ENCODE data around the gene XPO5. TPM values are rescaled to one million over a fixed set of nuclear protein-coding genes. Genes with fewer than 3 reads are reported as not detected.
A peak's percentile ranks its signal among the peaks of the same experiment; 100 is the strongest.

The XPO5 gene
- total RNA-seq, 1 experiment from 2014 or later, result 114 TPM

GRCh38 chr6:43492673-43493072 is 83.2 kb downstream of the XPO5 start:
- Histone ChIP-seq H3K79me2 (ENCODE audit: insufficient read depth, low read length) (no peaks in the 10 kb centered on the region; the same call in 1 of the 2 replicates), H3K23me2 (ENCODE audit: insufficient read length, low read depth, low read length, poor library complexity, severe bottlenecking) (no peaks in the 10 kb centered on the region), H3K23ac (ENCODE audit: insufficient read length, low read depth, low read length) (no peak overlapping the region), H2BK15ac (ENCODE audit: low read depth, low read length) (no peak overlapping the region), H2BK20ac (ENCODE audit: low read depth, low read length, poor library complexity, severe bottlenecking) (no peak overlapping the region), H4K91ac (ENCODE audit: insufficient read length, low read depth, low read length) (no peak overlapping the region), H3K79me1 (ENCODE audit: insufficient read depth, low read depth, low read length, poor library complexity, severe bottlenecking) (peaks cover 11% of the 10 kb centered on the region), H3T11ph (ENCODE audit: low read length) (no peak overlapping the region), H3K4me1 (ENCODE audit: insufficient read depth, low read length) (peaks cover 6% of the 10 kb centered on the region; the same call in 1 of the 2 replicates), H3K27me3 (ENCODE audit: insufficient read depth, low read length) (no peaks in the 10 kb centered on the region), H4K8ac (replicated peaks; ENCODE audit: insufficient read length, low read depth, low read length) (no peak overlapping the region), H2BK5ac (ENCODE audit: insufficient read length, low read length) (no peak overlapping the region), H4K20me1 (ENCODE audit: control insufficient read depth, insufficient read depth, insufficient read length) (peaks cover 2% of the 10 kb centered on the region), H2AFZ (ENCODE audit: low read length) (no peak overlapping the region), H3K4me2 (ENCODE audit: insufficient read depth, insufficient read length, low read length) (no peak overlapping the region), H2AK5ac (ENCODE audit: insufficient read length, low read length) (no peak overlapping the region), H3K4ac (ENCODE audit: low read depth, low read length) (no peak overlapping the region), H2BK12ac (ENCODE audit: insufficient read length, low read depth, low read length) (no peak overlapping the region), H3K27ac (ENCODE audit: insufficient read length, low read depth, low read length) (no peak overlapping the region), H4K5ac (ENCODE audit: insufficient read length, low read depth, low read length) (no peak overlapping the region), H2BK120ac (ENCODE audit: low read depth, low read length, poor library complexity, severe bottlenecking) (no peak overlapping the region), H3K14ac (ENCODE audit: insufficient read depth, low read length) (no peak overlapping the region; the same call in 1 of the 2 replicates), H3K18ac (ENCODE audit: insufficient read length, low read depth, low read length) (no peak overlapping the region), H3K56ac (ENCODE audit: insufficient read length, low read depth, low read length) (no peak overlapping the region), H3K9me3 (ENCODE audit: control insufficient read depth, low read depth, low read length) (no peaks in the 10 kb centered on the region), H3K9ac (ENCODE audit: extremely low read depth, insufficient read length, low read length) (no peak overlapping the region)
- Mint-ChIP-seq H3K4me3 (0 out of 5 replicates have a peak overlapping the region, but pooled peaks of 1 of the 2 experiments have one; percentile 15), H3K27me3 (ENCODE audit: low read depth) (no peaks in the 10 kb centered on the region), H3K27ac (peak overlapping the region in 2 of 3 experiments; percentile 87 to 92; a peak in 4 of 7 replicates), H3K4me1 (peaks cover 30 to 37% of the 10 kb centered on the region in 2 experiments), H3K36me3 (ENCODE audit: insufficient read depth in 1 of 3, low read depth in 3 of 3) (peaks cover under 1 to 6% (median 2%) of the 10 kb centered on the region in 3 experiments; a peak in 5 of 7 replicates), H3K9me3 (no peaks in the 10 kb centered on the region)
- no peak for DNase-seq
- WGBS (ENCODE audit: extremely low coverage, insufficient read length, low lambda C conversion rate), result no CpG with 5 or more reads among the region's 3 CpGs
- no peak for TF ChIP-seq CTCF (conservative IDR thresholded peaks at IDR 0.05)
